ENCODE data around the gene CYFIP1.

- TF ChIP-seq, protein P1, sequence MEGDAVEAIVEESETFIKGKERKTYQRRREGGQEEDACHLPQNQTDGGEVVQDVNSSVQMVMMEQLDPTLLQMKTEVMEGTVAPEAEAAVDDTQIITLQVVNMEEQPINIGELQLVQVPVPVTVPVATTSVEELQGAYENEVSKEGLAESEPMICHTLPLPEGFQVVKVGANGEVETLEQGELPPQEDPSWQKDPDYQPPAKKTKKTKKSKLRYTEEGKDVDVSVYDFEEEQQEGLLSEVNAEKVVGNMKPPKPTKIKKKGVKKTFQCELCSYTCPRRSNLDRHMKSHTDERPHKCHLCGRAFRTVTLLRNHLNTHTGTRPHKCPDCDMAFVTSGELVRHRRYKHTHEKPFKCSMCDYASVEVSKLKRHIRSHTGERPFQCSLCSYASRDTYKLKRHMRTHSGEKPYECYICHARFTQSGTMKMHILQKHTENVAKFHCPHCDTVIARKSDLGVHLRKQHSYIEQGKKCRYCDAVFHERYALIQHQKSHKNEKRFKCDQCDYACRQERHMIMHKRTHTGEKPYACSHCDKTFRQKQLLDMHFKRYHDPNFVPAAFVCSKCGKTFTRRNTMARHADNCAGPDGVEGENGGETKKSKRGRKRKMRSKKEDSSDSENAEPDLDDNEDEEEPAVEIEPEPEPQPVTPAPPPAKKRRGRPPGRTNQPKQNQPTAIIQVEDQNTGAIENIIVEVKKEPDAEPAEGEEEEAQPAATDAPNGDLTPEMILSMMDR (IDR thresholded peaks at IDR 0.05) = no peak
- TF ChIP-seq, protein P2, sequence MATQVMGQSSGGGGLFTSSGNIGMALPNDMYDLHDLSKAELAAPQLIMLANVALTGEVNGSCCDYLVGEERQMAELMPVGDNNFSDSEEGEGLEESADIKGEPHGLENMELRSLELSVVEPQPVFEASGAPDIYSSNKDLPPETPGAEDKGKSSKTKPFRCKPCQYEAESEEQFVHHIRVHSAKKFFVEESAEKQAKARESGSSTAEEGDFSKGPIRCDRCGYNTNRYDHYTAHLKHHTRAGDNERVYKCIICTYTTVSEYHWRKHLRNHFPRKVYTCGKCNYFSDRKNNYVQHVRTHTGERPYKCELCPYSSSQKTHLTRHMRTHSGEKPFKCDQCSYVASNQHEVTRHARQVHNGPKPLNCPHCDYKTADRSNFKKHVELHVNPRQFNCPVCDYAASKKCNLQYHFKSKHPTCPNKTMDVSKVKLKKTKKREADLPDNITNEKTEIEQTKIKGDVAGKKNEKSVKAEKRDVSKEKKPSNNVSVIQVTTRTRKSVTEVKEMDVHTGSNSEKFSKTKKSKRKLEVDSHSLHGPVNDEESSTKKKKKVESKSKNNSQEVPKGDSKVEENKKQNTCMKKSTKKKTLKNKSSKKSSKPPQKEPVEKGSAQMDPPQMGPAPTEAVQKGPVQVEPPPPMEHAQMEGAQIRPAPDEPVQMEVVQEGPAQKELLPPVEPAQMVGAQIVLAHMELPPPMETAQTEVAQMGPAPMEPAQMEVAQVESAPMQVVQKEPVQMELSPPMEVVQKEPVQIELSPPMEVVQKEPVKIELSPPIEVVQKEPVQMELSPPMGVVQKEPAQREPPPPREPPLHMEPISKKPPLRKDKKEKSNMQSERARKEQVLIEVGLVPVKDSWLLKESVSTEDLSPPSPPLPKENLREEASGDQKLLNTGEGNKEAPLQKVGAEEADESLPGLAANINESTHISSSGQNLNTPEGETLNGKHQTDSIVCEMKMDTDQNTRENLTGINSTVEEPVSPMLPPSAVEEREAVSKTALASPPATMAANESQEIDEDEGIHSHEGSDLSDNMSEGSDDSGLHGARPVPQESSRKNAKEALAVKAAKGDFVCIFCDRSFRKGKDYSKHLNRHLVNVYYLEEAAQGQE (IDR thresholded peaks at IDR 0.05; ENCODE audit: insufficient read depth in 1 of 2, low read depth in 2 of 2, low read length in 1 of 2) = no peak
- TF ChIP-seq TCF7L2 (IDR thresholded peaks at IDR 0.05; ENCODE audit: low read depth, low read length) (no peak), POLR2AphosphoS5 (IDR thresholded peaks at IDR 0.05; ENCODE audit: low read depth, low read length) (no peak), SIN3A (IDR thresholded peaks at IDR 0.05; ENCODE audit: borderline replicate concordance, insufficient read depth, low read depth, low read length) (no peak)
Observed at GRCh38 chr15:22874256-22874655, 105.9 kb downstream of the CYFIP1 start.
